Breast epithelium (tissue), 4 donors: ENCODE measurements around the gene KAT5. TPM values are rescaled to one million over a fixed set of nuclear protein-coding genes. Genes with fewer than 3 reads are reported as not detected.

ENCODE experiments used
- DNase-seq, 2 donors: peaks; one replicate each; pipeline ENCODE4 v3.0.0-alpha.2; 2019; ENCODE audit warnings: low spot score in 2 of 2
- H3K27ac ChIP-seq, 2 donors: fragments of 200-600 bp; sonication (generic) in 1 of 2; one replicate each; pipeline ENCODE4 v1.5.1; 2016 to 2019; ENCODE audit warnings: mild to moderate bottlenecking in 1 of 2
- H3K27me3 ChIP-seq, 2 donors: fragments of 200-600 bp; sonication (generic) in 1 of 2; one replicate each; pipeline versions ENCODE4 v1.5.1 to v1.6.0; 2017 to 2019; ENCODE audit warnings: control low read depth in 1 of 2, mild to moderate bottlenecking in 1 of 2
- H3K36me3 ChIP-seq: fragments of 200-600 bp; one replicate; pipeline ENCODE4 v1.5.1; 2019
- H3K4me1 ChIP-seq, 2 donors: fragments of 200-600 bp; sonication (generic); one replicate each; pipeline ENCODE4 v1.5.1; 2016 to 2019; ENCODE audit warnings: control low read depth in 1 of 2
- H3K4me3 ChIP-seq, 3 donors: fragments of 200-600 bp; sonication (generic); 1 replicate in 2 of 3; 2 replicates in 1 of 3; pipeline ENCODE4 v1.5.1; 2016 to 2019; ENCODE audit warnings: mild to moderate bottlenecking in 3 of 3, moderate library complexity in 2 of 3
- H3K9me3 ChIP-seq, 2 donors: fragments of 200-600 bp; sonication (generic) in 1 of 2; one replicate each; pipeline ENCODE4 v1.5.1; 2016 to 2019; ENCODE audit warnings: control low read depth in 1 of 2
- CTCF ChIP-seq, 3 donors: fragments of 450-650 bp; IDR thresholded peaks; one replicate each; pipeline ENCODE4 v1.5.1; 2016 to 2017; ENCODE audit warnings: antibody characterized with exemption in 3 of 3, mild to moderate bottlenecking in 3 of 3, moderate library complexity in 3 of 3
- POLR2A ChIP-seq: fragments of 450-650 bp; IDR thresholded peaks from one replicate; pipeline ENCODE4 v1.6.1; 2016; ENCODE audit warnings: antibody characterized with exemption, mild to moderate bottlenecking, moderate library complexity
- POLR2AphosphoS5 ChIP-seq, 3 donors: sonication (generic); formaldehyde crosslinking; IDR thresholded peaks; one replicate each; pipeline ENCODE4 v1.6.1; 2017; ENCODE audit warnings: antibody characterized with exemption in 3 of 3
- intact Hi-C: fragments of 100-400 bp; cut with DNase I; formaldehyde crosslinking; loops from one replicate; pipeline ENCODE4 v1.15.1; 2023; ENCODE audit warnings: low total_unique reads
- total RNA-seq, 3 donors: library from RNA; depleted of rRNA; stranded (reverse); fragments of >200 nt; gene quantifications; one replicate each; pipeline ENCODE4 v1.1.0, GENCODE V29; 2016

KAT5 gene
- total RNA-seq, result 10 to 100 TPM; 50.1 to 66.7 (median 61.3) TPM

DNA sequence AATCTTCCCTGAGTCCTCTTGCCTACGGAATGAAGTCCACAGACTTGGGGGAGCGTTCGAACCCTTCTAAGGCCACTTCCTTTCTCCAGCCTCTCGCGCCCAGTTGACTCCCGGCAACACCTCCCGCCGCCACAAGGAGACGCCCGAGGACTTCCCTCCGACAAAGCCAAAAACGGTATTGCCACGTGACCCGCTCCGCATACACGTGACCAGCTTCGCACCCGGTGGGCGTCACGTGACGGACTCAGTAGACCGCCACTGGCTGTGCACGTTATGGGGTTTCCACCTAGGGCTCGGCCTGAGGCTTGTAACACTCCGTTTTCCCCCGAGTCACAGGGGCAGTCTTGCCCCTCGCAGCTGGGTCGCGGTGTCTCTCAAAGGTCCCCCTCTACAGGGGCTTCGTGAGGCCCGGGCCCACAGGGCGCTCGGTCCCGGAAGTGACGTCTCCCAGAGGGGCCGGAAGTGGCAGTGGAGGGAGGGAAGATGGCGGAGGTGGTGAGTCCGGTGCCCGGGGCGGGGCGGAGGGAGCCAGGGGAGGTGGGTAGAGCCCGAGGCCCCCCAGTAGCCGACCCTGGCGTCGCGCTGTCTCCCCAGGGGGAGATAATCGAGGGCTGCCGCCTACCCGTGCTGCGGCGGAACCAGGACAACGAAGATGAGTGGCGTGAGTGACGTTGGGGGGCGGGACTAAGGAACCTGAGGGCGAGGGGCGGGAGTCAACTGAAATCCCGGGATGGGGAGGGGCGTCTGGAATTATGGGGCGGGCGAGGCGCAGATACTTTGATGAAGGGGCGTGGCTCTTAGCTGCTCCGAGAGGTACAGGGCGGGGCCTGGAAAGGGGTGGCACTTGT is at the start of gene KAT5:
TSS of gene KAT5 (plus strand) at position 468 of the 848 bp plus-strand sequence. CDS start at position 484, 16 bp downstream.
- peak; percentile 99 to 100 for DNase-seq
- Histone ChIP-seq H3K9me3 (no peaks in the 10 kb centered on the region), H3K4me1 (peaks cover 0 to 10% of the 10 kb centered on the region in 2 donors), H3K4me3 (peak within 1 kb of the TSS; percentile 74 to 85 (median 80)), H3K36me3 (no peaks in the 10 kb centered on the region), H3K27ac (peak within 1 kb of the TSS; percentile 99 to 100), H3K27me3 (no peaks in the 10 kb centered on the region)
- peak; percentile 100 for TF ChIP-seq CTCF (IDR thresholded peaks at IDR 0.05)
- TF ChIP-seq POLR2A, result peak; percentile 96
- TF ChIP-seq POLR2AphosphoS5 (IDR thresholded peaks at IDR 0.05), result peak; percentile 98 to 99 (median 99)
- intact Hi-C loops, result loop anchor here (5.0 kb wide), 2 partner anchors 65 to 105 kb away; no protein-coding TSS in a partner anchor

DNA sequence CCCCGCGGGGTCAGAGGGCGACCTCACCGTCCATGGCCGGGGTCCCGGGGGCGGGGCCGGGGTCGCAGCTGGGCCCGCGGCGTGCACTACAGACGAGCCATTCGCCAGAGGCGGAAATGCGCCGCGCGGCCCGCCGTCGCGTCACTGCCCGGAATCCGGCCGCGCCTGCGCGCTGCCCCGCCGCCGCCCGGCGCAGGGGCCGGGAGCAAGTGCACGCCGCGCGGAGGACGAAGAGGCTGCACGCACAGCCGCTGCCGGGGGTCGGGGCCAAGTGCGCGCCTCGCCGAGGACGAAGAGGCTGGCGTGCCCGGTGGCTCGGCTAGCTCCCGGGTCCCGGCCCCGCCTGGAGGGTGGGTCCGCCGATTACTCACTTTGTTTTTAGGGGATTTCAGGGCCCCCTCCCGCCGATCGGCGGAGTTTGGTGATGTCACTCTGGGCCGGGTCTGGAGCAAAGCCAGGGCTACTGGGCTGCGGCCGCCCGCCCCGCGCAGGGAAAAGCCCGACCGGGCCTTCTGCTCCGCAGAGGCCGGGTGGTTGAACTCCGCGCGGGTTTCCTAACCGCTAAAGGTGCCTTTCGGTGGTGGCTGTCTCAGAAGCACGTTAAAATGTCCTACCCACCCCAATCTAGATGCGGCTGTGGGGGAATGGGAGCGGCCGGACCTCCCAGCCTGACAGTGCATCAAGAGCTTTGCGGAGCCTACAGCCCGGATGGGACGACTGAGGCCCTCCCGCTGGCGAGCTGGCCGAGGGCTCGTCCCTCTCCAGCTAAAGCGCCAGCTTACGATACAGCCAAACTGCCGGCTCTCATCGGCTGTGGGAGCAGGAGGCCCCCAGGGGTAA is 49.0 kb upstream of the KAT5 start, which contains the start of gene RELA:
TSS of gene RELA (minus strand) at position 118 of the 840 bp plus-strand sequence. CDS start at position 34, 84 bp downstream.
- H3K4me3 ChIP-seq, result peak within 1 kb of the TSS; percentile 90 to 97 (median 95)
- peak within 1 kb of the TSS; percentile 99 to 100 for H3K27ac ChIP-seq
- DNase-seq, result peak; percentile 91 to 92
- H3K9me3 ChIP-seq, result no peaks in the 10 kb centered on the region
- TF ChIP-seq CTCF (IDR thresholded peaks at IDR 0.05), result no peak
- peak; percentile 81 to 89 (median 87) for TF ChIP-seq POLR2AphosphoS5 (IDR thresholded peaks at IDR 0.05)
- peak; percentile 95 for TF ChIP-seq POLR2A
- intact Hi-C loops, result no loop called here
- peaks cover 0 to 12% of the 10 kb centered on the region in 2 donors for H3K4me1 ChIP-seq
- H3K27me3 ChIP-seq, result no peaks in the 10 kb centered on the region
- no peaks in the 10 kb centered on the region for H3K36me3 ChIP-seq

DNA sequence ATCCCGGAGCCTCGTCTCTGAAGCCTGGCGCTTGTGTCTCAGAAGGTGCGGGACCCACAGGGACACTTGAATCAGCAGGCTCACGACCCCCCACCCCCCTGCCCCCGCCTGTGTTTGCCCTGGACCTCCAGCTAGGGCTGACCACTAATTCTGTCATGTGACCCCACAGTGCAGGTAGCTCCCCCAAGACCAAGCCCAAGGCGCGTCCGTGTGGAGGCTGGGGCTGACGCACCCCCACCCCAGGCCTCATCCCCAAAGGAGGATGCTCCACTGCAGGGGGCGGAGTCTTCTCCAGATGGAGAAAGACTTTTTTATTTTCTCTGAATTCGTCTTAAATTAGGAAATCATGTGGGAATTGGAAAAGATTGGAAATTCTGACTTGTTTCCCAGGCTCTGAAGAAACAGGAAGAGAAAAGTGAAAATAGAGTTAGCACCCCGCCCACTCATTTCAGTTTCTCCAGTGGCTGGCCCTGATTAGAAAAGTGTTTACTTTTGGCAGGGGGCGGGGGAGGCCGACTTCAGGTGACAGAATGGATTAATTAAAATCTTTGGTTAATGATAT is 48.3 kb upstream of the KAT5 start:
- Histone ChIP-seq H3K36me3 (no peaks in the 10 kb centered on the region), H3K9me3 (no peaks in the 10 kb centered on the region), H3K4me3 (peak overlapping the region; percentile 90 to 97 (median 95)), H3K27me3 (no peaks in the 10 kb centered on the region), H3K27ac (peak overlapping the region; percentile 99 to 100), H3K4me1 (peaks cover 0 to 12% of the 10 kb centered on the region in 2 donors)
- intact Hi-C loops, result no loop called here
- peak in 1 of 3 donors; percentile 58 for TF ChIP-seq POLR2AphosphoS5 (IDR thresholded peaks at IDR 0.05)
- TF ChIP-seq POLR2A, result no peak
- no peak for DNase-seq

- Histone ChIP-seq H3K27me3 (no peaks in the 10 kb centered on the region), H3K36me3 (no peaks in the 10 kb centered on the region), H3K4me1 (no peaks in the 10 kb centered on the region), H3K4me3 (no peak overlapping the region), H3K27ac (no peak overlapping the region), H3K9me3 (no peaks in the 10 kb centered on the region)
- intact Hi-C loops, result no loop called here
- no peak for DNase-seq
- no peak for TF ChIP-seq POLR2AphosphoS5 (IDR thresholded peaks at IDR 0.05)
Observed at GRCh38 chr11:65672180-65672860, 39.7 kb upstream of the KAT5 start.

DNA sequence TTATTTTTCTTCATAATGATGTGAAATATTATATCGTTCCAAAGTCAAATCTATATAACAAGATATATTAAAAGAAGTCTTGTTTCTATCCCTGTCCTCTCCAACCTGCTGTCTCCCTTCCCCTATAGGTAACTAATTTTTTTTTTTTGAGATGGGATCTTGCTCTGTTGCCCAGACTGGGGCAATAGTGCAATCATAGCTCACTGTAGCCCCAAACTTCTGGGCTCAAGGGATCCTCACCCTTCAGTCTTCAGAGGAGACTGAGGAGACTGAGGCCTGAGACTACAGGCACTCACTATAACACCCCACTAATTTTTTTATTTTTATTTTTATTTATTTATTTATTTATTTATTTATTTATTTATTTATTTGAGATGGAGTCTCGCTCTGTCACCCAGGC is 39.1 kb upstream of the KAT5 start:
- TF ChIP-seq POLR2AphosphoS5 (IDR thresholded peaks at IDR 0.05) (no peak), POLR2A (no peak), CTCF (IDR thresholded peaks at IDR 0.05) (no peak)
- H3K9me3 ChIP-seq, result no peaks in the 10 kb centered on the region
- no peak overlapping the region for H3K4me3 ChIP-seq
- H3K27ac ChIP-seq, result no peak overlapping the region
- no peaks in the 10 kb centered on the region for H3K27me3 ChIP-seq
- intact Hi-C loops, result no loop called here
- no peaks in the 10 kb centered on the region for H3K36me3 ChIP-seq
- DNase-seq, result no peak
- no peaks in the 10 kb centered on the region for H3K4me1 ChIP-seq
